Ovary (tissue), 3 donors: Measurements from ENCODE around the gene CDH23.

Experiments
- EP300 ChIP-seq: sonication (generic); formaldehyde crosslinking; IDR thresholded peaks from one replicate; pipeline ENCODE4 v1.6.1; 2017; ENCODE audit warnings: antibody characterized with exemption
- POLR2A ChIP-seq: fragments of 450-650 bp; IDR thresholded peaks from one replicate; pipeline ENCODE4 v1.6.1; 2017; ENCODE audit warnings: antibody characterized with exemption, mild to moderate bottlenecking, moderate library complexity
- TF ChIP-seq, protein P1 (sequence below), 3 donors: fragments of 450-650 bp in 2 of 3; fragments of 200-600 bp in 1 of 3; IDR thresholded peaks; one replicate each; pipeline versions ENCODE4 v1.5.1 to v1.8.0; 2016 to 2022; ENCODE audit warnings: antibody characterized with exemption in 3 of 3, mild to moderate bottlenecking in 1 of 3
- donor health status: DM: no; HTN: no; CAD: no.

DNA sequence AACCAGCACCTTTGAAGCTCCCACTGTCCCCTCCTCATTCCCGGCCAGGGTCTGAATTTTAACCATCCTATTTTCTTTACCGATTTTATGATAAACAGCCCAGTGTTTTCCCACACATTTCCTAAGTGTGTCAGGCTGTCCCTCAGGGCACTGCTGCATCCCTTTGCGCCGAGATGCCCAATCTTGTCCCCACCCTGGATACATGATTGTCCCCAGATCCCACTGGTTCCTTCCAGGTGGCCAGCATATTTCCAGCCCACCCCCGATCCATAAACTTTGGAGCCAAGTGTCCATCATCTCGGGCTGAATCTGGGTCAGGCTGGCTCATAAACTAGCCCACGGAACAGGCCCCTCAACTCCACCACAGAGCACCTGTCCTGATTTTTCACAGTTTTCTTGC, 137.2 kb downstream of the CDH23 start:
- TF ChIP-seq EP300 (no peak), POLR2A (no peak)
- TF ChIP-seq, protein P1, sequence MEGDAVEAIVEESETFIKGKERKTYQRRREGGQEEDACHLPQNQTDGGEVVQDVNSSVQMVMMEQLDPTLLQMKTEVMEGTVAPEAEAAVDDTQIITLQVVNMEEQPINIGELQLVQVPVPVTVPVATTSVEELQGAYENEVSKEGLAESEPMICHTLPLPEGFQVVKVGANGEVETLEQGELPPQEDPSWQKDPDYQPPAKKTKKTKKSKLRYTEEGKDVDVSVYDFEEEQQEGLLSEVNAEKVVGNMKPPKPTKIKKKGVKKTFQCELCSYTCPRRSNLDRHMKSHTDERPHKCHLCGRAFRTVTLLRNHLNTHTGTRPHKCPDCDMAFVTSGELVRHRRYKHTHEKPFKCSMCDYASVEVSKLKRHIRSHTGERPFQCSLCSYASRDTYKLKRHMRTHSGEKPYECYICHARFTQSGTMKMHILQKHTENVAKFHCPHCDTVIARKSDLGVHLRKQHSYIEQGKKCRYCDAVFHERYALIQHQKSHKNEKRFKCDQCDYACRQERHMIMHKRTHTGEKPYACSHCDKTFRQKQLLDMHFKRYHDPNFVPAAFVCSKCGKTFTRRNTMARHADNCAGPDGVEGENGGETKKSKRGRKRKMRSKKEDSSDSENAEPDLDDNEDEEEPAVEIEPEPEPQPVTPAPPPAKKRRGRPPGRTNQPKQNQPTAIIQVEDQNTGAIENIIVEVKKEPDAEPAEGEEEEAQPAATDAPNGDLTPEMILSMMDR (IDR thresholded peaks at IDR 0.05): no peak
